GM19043 (cell line): ENCODE data around the gene MED12.

ENCODE experiments used
- ATAC-seq: cut with Tn5 transposase; IDR thresholded peaks from one replicate; pipeline ENCODE4 v1.9.1; 2021; ENCODE audit warnings: low read depth; ENCODE audit not compliant: unreplicated experiment

Gene MED12

GRCh38 chrX:71184092-71184491, 65.7 kb downstream of the MED12 start:
- ATAC-seq, result no peak

GRCh38 chrX:71184803-71185495, 66.6 kb downstream of the MED12 start:
- ATAC-seq, result no peak

- no peak for ATAC-seq
These were observed 72.9 kb downstream of the MED12 start for GRCh38 chrX:71191248-71191647.
